ENCODE results near the gene CLIP1. TPM values are rescaled to one million over a fixed set of nuclear protein-coding genes. Genes with fewer than 3 reads are reported as not detected.

Gene CLIP1
- total and polyA plus RNA-seq, 2 of the 13 experiments (the other 11 are each of a cell fraction or from before 2014, with no cell fraction given): 28.9 to 43.7 TPM

DNA sequence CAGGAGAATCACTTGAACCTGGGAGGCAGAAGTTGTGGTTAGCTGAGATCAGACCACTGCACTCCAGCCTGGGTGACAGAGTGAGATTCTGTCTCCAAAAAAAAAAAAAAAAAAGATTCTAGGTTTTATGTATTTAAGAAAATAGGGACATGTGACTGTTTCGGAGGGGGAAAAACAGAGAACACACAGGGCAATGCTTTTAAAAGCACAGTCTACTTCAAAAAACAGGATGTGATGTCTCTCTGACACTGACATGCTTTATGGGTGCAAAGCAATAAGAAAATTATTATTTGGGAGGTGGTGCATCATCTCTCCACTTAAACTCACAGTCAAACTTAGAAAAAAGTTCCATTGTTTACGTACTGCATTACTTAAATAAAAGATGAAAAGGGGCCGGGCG, 28.7 kb downstream of the CLIP1 start:
- H3K9me3 ChIP-seq (ENCODE audit: low read length): no peaks in the 10 kb centered on the region
- H3K4me2 ChIP-seq (ENCODE audit: low read depth, low read length): no peak overlapping the region
- ChIA-PET CTCF (ENCODE audit: low intra/inter-chr PET ratio, low total read pairs) (no interaction called here), POLR2A (no interaction called here)
- no TSS peak for BruUV-seq (replicated peaks)
- H3K36me3 ChIP-seq (replicated peaks in 1 of 2; ENCODE audit: control insufficient read depth in 1 of 2, insufficient read depth in 2 of 2, low read length in 2 of 2): no peaks in the 10 kb centered on the region
- H3K27me3 ChIP-seq (ENCODE audit: control insufficient read depth in 1 of 2, insufficient read depth in 2 of 2, low read length in 2 of 2): no peaks in the 10 kb centered on the region
- 96% methylated on average over 4 of the region's 4 CpGs for WGBS (ENCODE audit: low lambda C conversion rate)
- in situ Hi-C loops (cut with HindIII; ENCODE audit: extremely low pct_ligation_motif_present, low pct_unique_long_range_greater_than_20kb): no loop called here
- DNase-seq (ENCODE audit: low spot score) (no peak), FAIRE-seq (no peak), ATAC-seq (no peak)
- H2AFZ ChIP-seq (ENCODE audit: low read length): no peak overlapping the region
- intact Hi-C loops (cut with micrococcal nuclease; ENCODE audit: unreplicated experiment): no loop called here
- H3K4me3 ChIP-seq (replicated peaks in 1 of 3; ENCODE audit: insufficient read depth in 1 of 3, low read depth in 2 of 3, low read length in 3 of 3): no peak overlapping the region
- TF ChIP-seq NFYC (CRISPR knock-in tag; IDR thresholded peaks at IDR 0.05) (no peak), ZNF24 (IDR thresholded peaks at IDR 0.05) (no peak), ADNP (CRISPR knock-in tag; IDR thresholded peaks at IDR 0.05) (no peak), ATM (IDR thresholded peaks at IDR 0.05; ENCODE audit: borderline replicate concordance) (no peak), HDAC6 (IDR thresholded peaks at IDR 0.05; ENCODE audit: low read depth, low read length) (no peak), MAFG (CRISPR knock-in tag; IDR thresholded peaks at IDR 0.05) (no peak), ZNF10 (CRISPR knock-in tag; IDR thresholded peaks at IDR 0.05; ENCODE audit: borderline replicate concordance, low read depth) (no peak), WIZ (CRISPR knock-in tag; IDR thresholded peaks at IDR 0.05) (no peak)
- H3K4me1 ChIP-seq (ENCODE audit: insufficient read depth, low read length): peaks cover 30% of the 10 kb centered on the region
- no peak overlapping the region for H3K27ac ChIP-seq (ENCODE audit: extremely low read length, insufficient read depth, low read length)
- no peaks in the 10 kb centered on the region; the same call in 1 of the 2 replicates for H4K20me1 ChIP-seq (ENCODE audit: insufficient read depth, low read length)
- H3K9ac ChIP-seq (ENCODE audit: insufficient read depth, low read depth, low read length): no peak overlapping the region
- H3K79me2 ChIP-seq (ENCODE audit: insufficient read depth, low read length): peaks cover 22% of the 10 kb centered on the region

DNA sequence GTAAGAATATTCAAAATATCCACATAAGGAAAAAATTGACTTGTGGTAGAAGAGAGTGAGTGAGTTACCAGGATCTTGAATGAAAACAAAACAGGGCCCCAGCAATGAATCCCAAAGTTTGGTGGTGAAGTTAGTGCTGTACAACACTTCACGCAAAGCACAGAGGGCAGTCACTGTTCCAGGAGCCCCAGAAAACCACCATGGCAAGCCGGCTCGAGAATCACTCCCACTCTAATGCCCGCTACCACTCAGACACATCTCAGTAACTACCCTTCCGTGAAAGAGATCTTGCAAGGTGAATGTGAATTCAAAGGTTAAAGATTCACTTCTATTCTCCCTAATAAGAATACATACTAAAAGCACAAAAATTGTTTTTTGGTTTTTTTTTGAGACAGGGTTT, 30.1 kb downstream of the CLIP1 start:
- H3K9ac ChIP-seq (ENCODE audit: insufficient read depth, low read depth, low read length): no peak overlapping the region
- H4K20me1 ChIP-seq (ENCODE audit: insufficient read depth, low read length): no peaks in the 10 kb centered on the region; the same call in 1 of the 2 replicates
- no peak overlapping the region for H3K4me2 ChIP-seq (ENCODE audit: low read depth, low read length)
- BruUV-seq (replicated peaks): no TSS peak
- no peak for ATAC-seq
- peaks cover 27% of the 10 kb centered on the region for H3K4me1 ChIP-seq (ENCODE audit: insufficient read depth, low read length)
- no peak overlapping the region for H3K27ac ChIP-seq (ENCODE audit: extremely low read length, insufficient read depth, low read length)
- H3K79me2 ChIP-seq (ENCODE audit: insufficient read depth, low read length): peaks cover 19% of the 10 kb centered on the region
- H3K36me3 ChIP-seq (replicated peaks in 1 of 2; ENCODE audit: control insufficient read depth in 1 of 2, insufficient read depth in 2 of 2, low read length in 2 of 2): no peaks in the 10 kb centered on the region
- ChIA-PET CTCF (ENCODE audit: low intra/inter-chr PET ratio, low total read pairs) (no interaction called here), POLR2A (no interaction called here)
- no peaks in the 10 kb centered on the region for H3K27me3 ChIP-seq (ENCODE audit: control insufficient read depth in 1 of 2, insufficient read depth in 2 of 2, low read length in 2 of 2)
- no peak for DNase-seq (ENCODE audit: low spot score)
- H3K9me3 ChIP-seq (ENCODE audit: low read length): no peaks in the 10 kb centered on the region
- intact Hi-C loops (cut with micrococcal nuclease; ENCODE audit: unreplicated experiment): no loop called here
- WGBS (ENCODE audit: low lambda C conversion rate): 97% methylated on average over 4 of the region's 5 CpGs
- H3K4me3 ChIP-seq (replicated peaks in 1 of 3; ENCODE audit: insufficient read depth in 1 of 3, low read depth in 2 of 3, low read length in 3 of 3): no peak overlapping the region
- FAIRE-seq: no peak
- in situ Hi-C loops (cut with HindIII; ENCODE audit: extremely low pct_ligation_motif_present, low pct_unique_long_range_greater_than_20kb): no loop called here
- no peak overlapping the region for H2AFZ ChIP-seq (ENCODE audit: low read length)
- TF ChIP-seq YY1 (IDR thresholded peaks at IDR 0.05; ENCODE audit: insufficient read depth, insufficient replicate concordance, low read depth, low read length) (no peak), SRSF4 (IDR thresholded peaks at IDR 0.05; ENCODE audit: low read depth, low read length, poor library complexity, severe bottlenecking) (no peak), SOX5 (CRISPR knock-in tag; IDR thresholded peaks at IDR 0.05; ENCODE audit: borderline replicate concordance) (no peak), CREM (IDR thresholded peaks at IDR 0.05) (no peak), CREM (CRISPR knock-in tag; IDR thresholded peaks at IDR 0.05) (no peak), PPARG (CRISPR knock-in tag; conservative IDR thresholded peaks at IDR 0.05) (no peak), SATB2 (CRISPR knock-in tag; IDR thresholded peaks at IDR 0.05) (no peak), ZNF563 (CRISPR knock-in tag; IDR thresholded peaks at IDR 0.05) (no peak), ZNF329 (CRISPR knock-in tag; IDR thresholded peaks at IDR 0.05; ENCODE audit: low read depth) (no peak)
- TF ChIP-seq, protein P1, sequence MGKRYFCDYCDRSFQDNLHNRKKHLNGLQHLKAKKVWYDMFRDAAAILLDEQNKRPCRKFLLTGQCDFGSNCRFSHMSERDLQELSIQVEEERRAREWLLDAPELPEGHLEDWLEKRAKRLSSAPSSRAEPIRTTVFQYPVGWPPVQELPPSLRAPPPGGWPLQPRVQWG (CRISPR knock-in tag; IDR thresholded peaks at IDR 0.05; ENCODE audit: borderline replicate concordance, low read depth): no peak
